ENCODE data around the gene TRIM2. TPM values are rescaled to one million over a fixed set of nuclear protein-coding genes. Genes with fewer than 3 reads are reported as not detected.

Gene TRIM2
- total and polyA plus RNA-seq, 7 donors = 1.3 to 7.1 (median 3.9) TPM

GRCh38 chr4:153274967-153275366, 70.7 kb downstream of the TRIM2 start:
- no peak for DNase-seq
- TF ChIP-seq CTCF (IDR thresholded peaks at IDR 0.05) = no peak
- H3K4me3 ChIP-seq = no peak overlapping the region
- WGBS, 3 donors = 91 to 97% (median 96%) methylated on average over 2 of the region's 2 CpGs
- H3K9me3 ChIP-seq = no peaks in the 10 kb centered on the region
- H3K27ac ChIP-seq = no peak overlapping the region
- no peak for ATAC-seq
- intact Hi-C loops (cut with DNase I) = no loop called here
- H3K27me3 ChIP-seq (ENCODE audit: insufficient read depth in 3 of 3, low read length in 2 of 3) = no peaks in the 10 kb centered on the region
- H3K36me3 ChIP-seq (ENCODE audit: insufficient read depth in 1 of 2, low read depth in 1 of 2) = peaks cover 2 to 49% of the 10 kb centered on the region in 2 donors
- H3K4me1 ChIP-seq = no peaks in the 10 kb centered on the region

- H3K27ac ChIP-seq = no peak overlapping the region
- 89 to 91% (median 91%) methylated on average over 13 of the region's 13 CpGs for WGBS, 3 donors
- peaks cover 2 to 44% of the 10 kb centered on the region in 2 donors for H3K36me3 ChIP-seq (ENCODE audit: insufficient read depth in 1 of 2, low read depth in 1 of 2)
- H3K4me3 ChIP-seq = no peak overlapping the region
- no peak for TF ChIP-seq CTCF (IDR thresholded peaks at IDR 0.05)
- DNase-seq (no peak), ATAC-seq (no peak)
- H3K27me3 ChIP-seq (ENCODE audit: insufficient read depth in 3 of 3, low read length in 2 of 3) = no peaks in the 10 kb centered on the region
- no peaks in the 10 kb centered on the region for H3K9me3 ChIP-seq
- H3K4me1 ChIP-seq = no peaks in the 10 kb centered on the region
- intact Hi-C loops (cut with DNase I) = no loop called here
Measured at GRCh38 chr4:153275380-153276276, 71.4 kb downstream of the TRIM2 start.

- Histone ChIP-seq H3K36me3 (ENCODE audit: insufficient read depth in 1 of 2, low read depth in 1 of 2) (peaks cover 7 to 38% of the 10 kb centered on the region in 2 donors), H3K9me3 (no peaks in the 10 kb centered on the region), H3K27ac (no peak overlapping the region), H3K4me1 (no peaks in the 10 kb centered on the region), H3K27me3 (ENCODE audit: insufficient read depth in 3 of 3, low read length in 2 of 3) (no peaks in the 10 kb centered on the region), H3K4me3 (no peak overlapping the region)
- ATAC-seq (no peak), DNase-seq (no peak)
- 53 to 66% (median 64%) methylated on average over 3 of the region's 3 CpGs for WGBS, 3 donors
- no peak for TF ChIP-seq CTCF (IDR thresholded peaks at IDR 0.05)
- intact Hi-C loops (cut with DNase I) = no loop called here
Measured at GRCh38 chr4:153276971-153277370, 72.7 kb downstream of the TRIM2 start.

- H3K27ac ChIP-seq = no peak overlapping the region
- peaks cover 7 to 38% of the 10 kb centered on the region in 2 donors for H3K36me3 ChIP-seq (ENCODE audit: insufficient read depth in 1 of 2, low read depth in 1 of 2)
- ATAC-seq (no peak), DNase-seq (no peak)
- no peaks in the 10 kb centered on the region for H3K4me1 ChIP-seq
- intact Hi-C loops (cut with DNase I) = no loop called here
- no peak overlapping the region for H3K4me3 ChIP-seq
- WGBS, 3 donors = 72 to 80% (median 74%) methylated on average over 1 of the region's 1 CpG
- peaks cover 6% of the 10 kb centered on the region for H3K9me3 ChIP-seq
- TF ChIP-seq CTCF (IDR thresholded peaks at IDR 0.05) = no peak
- no peaks in the 10 kb centered on the region for H3K27me3 ChIP-seq (ENCODE audit: insufficient read depth in 3 of 3, low read length in 2 of 3)
Measured at GRCh38 chr4:153281476-153281875, 77.2 kb downstream of the TRIM2 start.
